ENCODE results near the gene TTLL11.
"Not testable (repeated sequence)": the region's sequence is repeated elsewhere in the genome, so short reads cannot be mapped to it uniquely, and the experiment has no call there.

The TTLL11 gene

DNA sequence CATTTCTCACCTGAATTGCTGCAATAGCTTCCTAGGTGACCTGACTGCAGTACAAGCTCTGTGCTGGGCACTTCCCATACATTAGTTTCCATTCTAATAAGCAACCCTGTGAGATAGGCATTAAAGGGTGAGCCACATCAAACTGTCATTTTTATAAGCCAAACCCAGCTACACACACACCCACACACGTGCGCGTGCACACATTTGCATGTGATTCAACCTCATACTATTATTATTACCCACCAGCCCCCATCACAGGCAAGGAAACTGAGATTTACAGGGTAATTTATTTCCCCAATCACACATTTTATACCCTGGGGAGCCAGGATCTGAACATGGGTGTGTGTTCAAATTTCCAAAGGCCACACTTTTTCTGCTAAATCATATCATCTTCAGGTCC lies 93.6 kb downstream of the TTLL11 start:
- FAIRE-seq: no peak

- no peak for FAIRE-seq
These were observed 94.5 kb downstream of the TTLL11 start for GRCh38 chr9:121998513-121999049.

- no peak for FAIRE-seq
These were observed 95.3 kb downstream of the TTLL11 start for GRCh38 chr9:121997791-121998190.

- FAIRE-seq: no peak
These were observed 96.3 kb downstream of the TTLL11 start for GRCh38 chr9:121996783-121997182.

- no peak for FAIRE-seq
These were observed 97.1 kb downstream of the TTLL11 start for GRCh38 chr9:121995997-121996396.

GRCh38 chr9:121992571-121993212 lies 100.4 kb downstream of the TTLL11 start:
- FAIRE-seq: no peak

GRCh38 chr9:121991307-121991661 lies 101.8 kb downstream of the TTLL11 start:
- no peak for FAIRE-seq

DNA sequence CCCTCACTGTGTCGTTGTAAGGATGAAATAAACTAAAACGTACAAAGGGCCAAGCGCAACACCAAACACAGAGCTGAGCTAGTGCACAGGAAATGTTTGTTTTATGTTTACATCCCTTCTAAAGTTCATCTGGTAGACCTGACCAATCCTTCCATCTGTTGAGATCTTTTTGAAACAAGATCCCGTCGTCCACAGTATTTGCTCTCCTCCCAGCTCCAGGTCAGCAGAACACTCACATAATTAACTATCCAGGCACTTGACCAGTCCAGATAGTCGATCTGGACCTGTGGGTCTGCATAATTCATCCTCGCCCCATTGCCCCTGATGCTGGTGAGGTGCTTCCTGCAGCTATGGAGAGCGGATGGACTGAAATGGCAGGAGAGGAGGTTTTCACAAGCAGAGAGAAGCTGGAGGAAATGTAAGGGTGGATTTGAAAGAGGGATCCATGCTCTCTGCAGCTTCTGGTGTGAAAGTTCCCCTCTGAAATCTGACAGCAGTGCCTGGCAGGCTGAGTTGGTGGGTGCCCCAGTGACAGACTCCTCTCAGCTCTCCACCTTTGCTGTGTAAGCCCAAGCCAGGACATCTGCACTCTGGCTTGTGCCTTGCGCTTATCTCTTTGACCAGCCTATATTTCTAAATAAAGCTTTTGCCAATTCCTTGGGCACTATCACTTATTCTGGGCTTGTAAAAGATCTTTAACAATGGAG lies 102.4 kb downstream of the TTLL11 start:
- FAIRE-seq: no peak

GRCh38 chr9:121989010-121989409 lies 104.1 kb downstream of the TTLL11 start:
- no peak for FAIRE-seq

DNA sequence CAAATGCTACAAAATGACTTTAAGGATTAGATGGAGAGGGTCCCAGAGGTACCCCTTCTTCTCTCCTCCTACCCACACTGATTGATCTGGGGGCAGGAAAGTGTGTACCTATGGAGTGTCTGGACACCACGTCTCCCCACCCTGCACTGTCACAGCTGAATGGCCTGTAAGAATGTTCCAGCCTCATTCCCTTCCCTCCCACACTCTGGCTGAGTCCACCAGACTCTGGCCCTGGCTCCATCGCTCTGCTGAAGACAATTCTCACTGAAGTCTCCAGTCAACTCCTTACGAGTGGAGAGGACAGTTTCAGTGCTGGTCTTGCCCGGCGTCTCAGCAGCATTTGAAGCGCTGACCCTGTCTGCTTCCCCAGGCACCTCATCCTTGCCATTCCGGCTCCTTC lies 105.8 kb downstream of the TTLL11 start:
- FAIRE-seq: no peak

DNA sequence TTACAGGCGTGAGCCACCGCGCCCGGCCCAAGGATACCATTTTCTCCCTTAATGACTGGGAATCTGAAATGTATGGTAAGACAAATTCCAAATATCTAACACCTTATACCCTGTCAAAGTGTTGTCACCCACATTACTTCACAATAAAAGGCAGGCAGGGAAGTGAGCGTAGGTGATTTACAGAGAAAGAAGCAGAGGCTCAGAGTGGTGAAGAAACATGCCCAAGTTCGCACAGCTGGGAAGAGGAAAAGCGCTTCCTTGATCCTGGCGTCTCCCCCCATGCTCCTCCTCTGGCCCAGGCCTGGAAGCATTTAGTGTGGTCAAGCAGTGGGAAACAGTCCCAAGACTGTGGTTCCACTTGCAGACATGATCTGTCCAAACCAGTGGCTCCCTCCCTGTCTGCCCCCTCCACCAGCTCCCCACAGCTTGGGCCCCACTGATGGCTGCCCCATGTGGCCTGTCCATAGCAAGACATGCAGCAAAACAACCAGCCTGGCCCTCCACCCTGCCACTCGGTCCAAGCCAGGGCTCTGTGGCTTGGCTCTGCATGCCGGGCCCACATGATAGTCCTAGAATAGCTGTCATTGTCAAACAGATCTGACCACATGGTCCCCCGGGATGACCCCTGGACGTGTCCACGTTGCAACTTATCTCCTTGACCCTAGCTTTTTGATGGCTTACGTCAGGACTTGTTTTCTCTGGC lies 107.2 kb downstream of the TTLL11 start:
- no peak for FAIRE-seq

DNA sequence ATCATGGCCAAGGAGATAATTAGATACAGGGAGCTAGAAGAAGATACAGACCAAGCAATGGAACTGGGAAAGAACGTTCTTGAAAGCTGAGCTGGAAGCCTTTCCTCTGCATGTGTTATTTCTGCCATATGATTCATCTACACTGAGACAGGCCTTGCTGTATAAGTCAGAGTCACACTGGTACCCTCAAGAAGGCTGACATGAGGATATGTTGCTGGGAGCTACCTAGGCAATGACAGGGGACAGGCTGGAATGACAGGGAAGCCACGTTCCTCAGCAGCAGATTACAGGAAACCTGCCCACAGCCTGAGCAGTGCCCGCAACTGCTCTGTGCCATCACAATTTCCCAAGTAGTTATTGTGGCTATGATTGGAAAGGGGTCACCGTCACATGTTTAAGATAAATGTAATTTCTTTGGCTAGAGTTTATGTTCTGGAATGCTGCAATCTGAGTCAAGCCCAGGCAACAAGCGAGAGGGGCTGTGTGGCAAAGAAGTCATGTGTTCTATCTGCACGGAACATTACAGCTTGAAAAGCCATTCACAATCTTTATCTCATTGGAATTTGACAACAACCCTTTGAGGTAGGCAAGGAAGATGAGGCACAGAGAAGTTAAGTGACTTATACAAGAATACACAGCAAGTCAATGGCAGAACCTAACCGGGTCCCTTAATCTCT lies 108.2 kb downstream of the TTLL11 start:
- FAIRE-seq: no peak

GRCh38 chr9:121983736-121984135 lies 109.4 kb downstream of the TTLL11 start:
- FAIRE-seq: no peak

GRCh38 chr9:121981118-121981883 lies 111.8 kb downstream of the TTLL11 start:
- no peak for FAIRE-seq

GRCh38 chr9:121980665-121981064 lies 112.4 kb downstream of the TTLL11 start:
- not testable (repeated sequence) for FAIRE-seq

DNA sequence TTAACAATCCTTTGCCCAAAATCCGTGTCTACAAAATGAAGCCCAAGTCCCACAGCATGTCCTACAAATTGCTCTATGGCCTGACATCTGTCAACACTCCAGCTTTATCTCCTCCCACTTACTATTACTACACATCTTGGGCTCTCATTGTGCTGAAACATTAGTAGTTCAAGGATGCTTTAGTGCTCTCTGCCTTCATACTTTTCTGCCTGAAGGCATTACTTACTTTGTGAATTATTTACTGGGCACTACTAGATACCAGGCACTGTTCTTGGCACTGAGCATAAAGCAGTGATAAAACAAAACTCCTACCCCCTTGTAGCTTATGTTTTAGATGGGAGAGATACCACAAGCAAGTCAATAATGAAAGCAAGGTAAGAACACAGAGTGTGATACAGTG lies 113.4 kb downstream of the TTLL11 start:
- no peak for FAIRE-seq

- FAIRE-seq: no peak
These were observed 116.4 kb downstream of the TTLL11 start for GRCh38 chr9:121976751-121977150.

DNA sequence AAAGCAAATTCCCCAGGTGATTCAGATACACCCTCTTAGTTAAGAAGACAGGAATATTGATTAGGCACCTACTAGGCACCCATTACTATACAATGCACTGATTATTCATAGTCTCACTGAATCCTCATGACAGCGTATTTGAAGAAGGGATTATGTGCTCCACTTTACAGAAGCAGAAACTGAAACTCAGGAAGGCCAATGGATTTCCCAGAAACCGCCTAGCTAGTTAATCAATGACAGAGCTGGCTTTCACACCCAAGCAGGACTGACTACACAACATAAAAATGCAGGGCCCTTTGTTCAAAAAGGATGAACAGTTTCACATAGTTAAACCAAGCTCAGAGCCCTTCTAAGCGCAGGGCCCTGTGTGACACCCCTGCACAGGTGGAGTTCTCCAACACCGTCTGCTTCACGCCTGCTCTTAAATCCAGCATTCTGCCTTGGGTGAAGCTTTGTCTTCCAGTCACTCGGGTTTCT lies 117.3 kb downstream of the TTLL11 start:
- FAIRE-seq: no peak

- no peak for FAIRE-seq
These were observed 118.7 kb downstream of the TTLL11 start for GRCh38 chr9:121974421-121974820.

DNA sequence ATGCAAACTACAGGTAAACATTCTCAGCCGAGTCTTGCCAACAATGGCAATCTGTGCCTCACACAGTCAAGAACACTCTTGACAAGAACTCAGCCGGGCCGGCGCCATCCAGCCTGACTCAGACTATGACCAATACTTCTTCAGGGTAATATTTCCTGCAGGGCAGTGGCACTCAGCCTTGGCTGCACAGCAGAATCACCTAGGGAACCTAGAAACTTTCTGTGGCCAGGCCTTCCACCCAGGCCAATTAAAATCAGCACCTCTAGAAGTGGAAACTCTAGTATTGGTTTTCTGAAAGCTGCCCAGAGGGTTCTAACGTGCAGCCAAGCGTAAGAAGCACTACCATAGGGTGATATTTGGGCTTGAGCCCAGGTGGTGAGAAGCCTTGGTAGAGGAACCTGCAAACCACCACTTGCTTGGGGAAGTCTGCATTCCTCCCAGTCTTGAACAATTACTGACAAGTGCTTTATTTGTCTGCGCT lies 120.6 kb downstream of the TTLL11 start:
- no peak for FAIRE-seq

- FAIRE-seq: no peak
These were observed 125.1 kb downstream of the TTLL11 start for GRCh38 chr9:121968056-121968455.

GRCh38 chr9:121966706-121967105 lies 126.4 kb downstream of the TTLL11 start:
- no peak for FAIRE-seq
